ENCODE measurements around the gene IQGAP3. TPM values are rescaled to one million over a fixed set of nuclear protein-coding genes. Genes with fewer than 3 reads are reported as not detected.

The IQGAP3 gene
- polyA plus RNA-seq, 2 of the 4 experiments (the other 2 are of a cell fraction), result 15.6 to 17.0 TPM

DNA sequence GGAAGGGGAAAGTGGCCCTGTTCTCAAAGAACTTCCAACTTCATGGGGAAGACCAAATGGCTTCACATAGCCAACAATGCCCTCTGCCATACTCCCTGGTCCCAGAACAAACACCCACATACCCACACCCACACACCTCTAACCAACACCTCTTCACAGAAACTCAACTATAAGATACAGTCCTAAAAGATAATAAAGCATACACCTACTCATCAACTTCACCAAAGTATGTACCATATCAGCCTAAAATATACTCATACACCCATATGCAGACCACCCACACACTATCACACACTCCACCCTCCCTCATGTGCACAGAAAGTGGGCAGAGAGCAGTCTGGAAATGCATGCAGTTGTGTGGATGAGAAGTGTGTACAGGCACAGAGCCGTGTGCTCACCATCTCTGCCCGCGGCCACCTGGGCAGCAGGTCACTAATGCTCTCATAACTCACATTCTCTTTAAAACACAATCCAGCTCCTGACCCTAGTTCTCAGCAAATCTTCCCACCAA, 27.7 kb downstream of the IQGAP3 start:
- TF ChIP-seq NPAS2 (CRISPR knock-in tag; IDR thresholded peaks at IDR 0.05; ENCODE audit: borderline replicate concordance), result no peak
- no peak for TF ChIP-seq GATA3 (IDR thresholded peaks at IDR 0.05; ENCODE audit: borderline replicate concordance)
- no peak for TF ChIP-seq JUN (IDR thresholded peaks at IDR 0.05)
- no peak for TF ChIP-seq RAD21 (conservative IDR thresholded peaks at IDR 0.05 in 1 of 2, IDR thresholded peaks at IDR 0.05 in 1 of 2)
- no peak for TF ChIP-seq EHF (CRISPR knock-in tag; IDR thresholded peaks at IDR 0.05)
- no peak for TF ChIP-seq CEBPB (IDR thresholded peaks at IDR 0.05)
- ChIA-PET POLR2A (interaction anchor here (0.5 kb wide), 1 partner anchor 40 kb away, joined by 3 read pairs; no protein-coding TSS in a partner anchor), CTCF (interaction anchor here (0.6 to 1.1 kb wide), 2 partner anchors 12 to 70 kb away, joined by 3 read pairs; no protein-coding TSS in a partner anchor)
- Histone ChIP-seq H3K4me3 (no peak overlapping the region), H3K9me3 (no peaks in the 10 kb centered on the region), H3K4me2 (no peak overlapping the region), H3K27ac (no peak overlapping the region), H3K4me1 (no peaks in the 10 kb centered on the region)
- no peak for DNase-seq (ENCODE audit: low read depth in 1 of 2, low spot score in 1 of 2)
- ATAC-seq, result no peak
- WGBS (ENCODE audit: missing lambda C conversion rate), result 95% methylated on average over 3 of the region's 3 CpGs
- FAIRE-seq, result no peak

- no peaks in the 10 kb centered on the region for H3K9me3 ChIP-seq
- H3K4me3 ChIP-seq, result no peak overlapping the region
- DNase-seq (ENCODE audit: low read depth in 1 of 2, low spot score in 1 of 2) (no peak), FAIRE-seq (no peak), ATAC-seq (no peak)
- ChIA-PET POLR2A (interaction anchor here (0.6 kb wide), 1 partner anchor 43 kb away, joined by 5 read pairs; the partner anchor contains the start of gene MEF2D), CTCF (interaction anchor here (0.9 to 1.5 kb wide), 2 partner anchors 42 to 84 kb away, joined by 3 to 4 read pairs; no protein-coding TSS in a partner anchor)
- WGBS (ENCODE audit: missing lambda C conversion rate), result 95% methylated on average over 1 of the region's 1 CpG
- H3K27ac ChIP-seq, result no peak overlapping the region
- H3K4me2 ChIP-seq, result no peak overlapping the region
- H3K4me1 ChIP-seq, result no peaks in the 10 kb centered on the region
- TF ChIP-seq HOXB5 (CRISPR knock-in tag; IDR thresholded peaks at IDR 0.05), result no peak
- no peak for TF ChIP-seq EHMT2 (IDR thresholded peaks at IDR 0.05; ENCODE audit: low read depth)
- TF ChIP-seq USF2 (IDR thresholded peaks at IDR 0.05), result no peak
Measured at GRCh38 chr1:156543066-156543465, 29.3 kb downstream of the IQGAP3 start.

DNA sequence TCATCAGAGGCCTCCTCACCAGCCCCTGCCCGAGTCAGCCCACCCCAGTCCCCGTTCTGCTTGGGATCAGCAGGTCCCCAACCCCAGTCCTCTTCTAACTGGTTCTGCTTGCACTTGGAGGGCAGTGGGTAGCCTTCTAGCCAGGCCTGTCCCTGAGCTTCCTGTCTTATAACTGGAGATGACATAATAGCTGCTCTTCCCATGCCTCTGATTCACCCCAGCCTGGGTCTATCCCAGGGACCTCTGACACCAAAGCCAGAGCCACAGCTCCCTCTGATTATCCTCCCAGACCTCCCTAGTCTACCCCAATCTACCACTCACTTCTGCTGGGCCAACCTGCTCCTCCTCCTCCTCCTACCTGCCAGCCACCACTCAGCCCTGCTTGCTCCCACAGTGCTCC, 31.4 kb downstream of the IQGAP3 start:
- DNase-seq (ENCODE audit: low read depth in 1 of 2, low spot score in 1 of 2) (no peak), FAIRE-seq (no peak), ATAC-seq (no peak)
- 79% methylated on average over 2 of the region's 2 CpGs for WGBS (ENCODE audit: missing lambda C conversion rate)
- TF ChIP-seq ZFP36 (IDR thresholded peaks at IDR 0.05; ENCODE audit: borderline replicate concordance, partially characterized antibody) (no peak), HMGXB4 (CRISPR knock-in tag; IDR thresholded peaks at IDR 0.05; ENCODE audit: borderline replicate concordance) (no peak), ZC3H11A (IDR thresholded peaks at IDR 0.05) (no peak), RAD21 (conservative IDR thresholded peaks at IDR 0.05 in 1 of 2, IDR thresholded peaks at IDR 0.05 in 1 of 2) (no peak), ESRRA (IDR thresholded peaks at IDR 0.05; ENCODE audit: borderline replicate concordance, low read length) (no peak), EHF (CRISPR knock-in tag; IDR thresholded peaks at IDR 0.05) (no peak), HEYL (CRISPR knock-in tag; IDR thresholded peaks at IDR 0.05) (no peak), ZSCAN20 (CRISPR knock-in tag; IDR thresholded peaks at IDR 0.05) (no peak), NPAS2 (CRISPR knock-in tag; IDR thresholded peaks at IDR 0.05; ENCODE audit: borderline replicate concordance) (no peak), NFE2L2 (conservative IDR thresholded peaks at IDR 0.05; ENCODE audit: low read length) (no peak), POLR2A (IDR thresholded peaks at IDR 0.05; ENCODE audit: low read length) (no peak), ELK1 (IDR thresholded peaks at IDR 0.05; ENCODE audit: low read depth, low read length) (no peak), JUN (IDR thresholded peaks at IDR 0.05) (no peak), E2F6 (IDR thresholded peaks at IDR 0.05; ENCODE audit: borderline replicate concordance, low read depth) (no peak), TP53 (CRISPR knock-in tag; IDR thresholded peaks at IDR 0.05) (no peak)
- TF ChIP-seq, protein P1, sequence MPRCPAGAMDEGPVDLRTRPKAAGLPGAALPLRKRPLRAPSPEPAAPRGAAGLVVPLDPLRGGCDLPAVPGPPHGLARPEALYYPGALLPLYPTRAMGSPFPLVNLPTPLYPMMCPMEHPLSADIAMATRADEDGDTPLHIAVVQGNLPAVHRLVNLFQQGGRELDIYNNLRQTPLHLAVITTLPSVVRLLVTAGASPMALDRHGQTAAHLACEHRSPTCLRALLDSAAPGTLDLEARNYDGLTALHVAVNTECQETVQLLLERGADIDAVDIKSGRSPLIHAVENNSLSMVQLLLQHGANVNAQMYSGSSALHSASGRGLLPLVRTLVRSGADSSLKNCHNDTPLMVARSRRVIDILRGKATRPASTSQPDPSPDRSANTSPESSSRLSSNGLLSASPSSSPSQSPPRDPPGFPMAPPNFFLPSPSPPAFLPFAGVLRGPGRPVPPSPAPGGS (IDR thresholded peaks at IDR 0.05), result no peak
- no peak overlapping the region for H3K4me3 ChIP-seq
- H3K4me1 ChIP-seq, result no peaks in the 10 kb centered on the region
- no peak overlapping the region for H3K27ac ChIP-seq
- POLR2A ChIA-PET, result no interaction called here
- CTCF ChIA-PET, result interaction anchor here (0.8 to 2.3 kb wide), 5 partner anchors 10 to 95 kb away, joined by 3 to 9 read pairs (median 3); partner anchors contain the start of gene MEF2D
- H3K9me3 ChIP-seq, result no peaks in the 10 kb centered on the region
- H3K4me2 ChIP-seq, result no peak overlapping the region
